ENCODE results near the gene FAM98B. TPM values are rescaled to one million over a fixed set of nuclear protein-coding genes. Genes with fewer than 3 reads are reported as not detected.

FAM98B gene
- 10 to 100 TPM; 22.0 to 26.3 TPM for total RNA-seq
- 1 to 10 TPM; 3.3 TPM for polyA plus RNA-seq

DNA sequence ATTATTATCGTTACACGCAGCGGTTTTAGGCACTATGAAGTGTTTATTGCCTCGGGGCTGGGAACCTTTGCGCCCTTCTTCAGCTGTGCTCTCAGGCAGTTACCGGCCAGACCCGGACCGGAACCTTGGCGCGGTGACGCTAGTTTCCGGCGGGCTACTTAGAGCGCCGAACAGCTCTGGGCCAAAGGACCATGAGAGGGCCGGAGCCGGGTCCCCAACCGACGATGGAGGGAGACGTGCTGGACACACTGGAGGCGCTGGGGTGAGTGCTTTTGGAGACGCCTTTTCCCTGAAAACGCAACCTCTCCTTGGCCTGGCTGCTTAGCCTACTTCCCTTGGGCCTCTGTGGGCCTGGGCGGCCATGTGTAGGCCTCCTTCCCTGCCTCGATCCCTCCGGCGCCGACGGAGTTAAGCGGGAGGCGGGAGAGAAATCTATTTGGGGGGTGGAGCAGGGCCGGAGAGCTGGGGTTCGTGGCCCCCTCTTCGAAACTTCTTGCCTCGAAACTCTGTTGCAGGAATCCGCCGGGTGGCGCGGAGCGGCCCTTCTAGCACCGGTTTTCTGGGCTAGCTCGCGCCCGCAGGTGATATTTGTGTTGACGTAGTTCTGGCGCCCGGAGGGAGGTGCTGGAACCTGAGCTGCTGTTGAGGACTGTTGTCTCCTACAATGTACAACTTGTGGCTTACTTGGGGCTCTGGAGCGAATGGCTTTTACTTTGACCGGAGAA is at the start of gene FAM98B:
Gene FAM98B, plus strand, starts transcription at position 157 of the 725 bp plus-strand sequence. Its CDS starts 35 bp downstream, at position 192.
- H3K4me1 Mint-ChIP-seq, result peaks cover 26 to 39% (median 32%) of the 10 kb centered on the region in 4 donors
- H3K4me1 ChIP-seq (ENCODE audit: insufficient read depth, low read length), result peaks cover 23% of the 10 kb centered on the region
- peaks cover 8% of the 10 kb centered on the region in 2 donors for H3K36me3 Mint-ChIP-seq
- CTCF ChIA-PET (ENCODE audit: partially characterized antibody), result interaction anchor here (1.0 to 3.6 kb wide), 17 partner anchors 10 to 1930 kb away, joined by 3 to 52 read pairs (median 9); partner anchors contain the start of gene RASGRP1
- no peaks in the 10 kb centered on the region for H3K9me3 ChIP-seq (ENCODE audit: control insufficient read depth in 1 of 2, low read length in 2 of 2)
- no peaks in the 10 kb centered on the region for H3K27me3 ChIP-seq (ENCODE audit: insufficient read depth, low read length)
- H3K9me3 Mint-ChIP-seq, result no peaks in the 10 kb centered on the region
- H3K27ac Mint-ChIP-seq, result peak within 1 kb of the TSS; percentile 94 to 98 (median 96)
- intact Hi-C loops (cut with micrococcal nuclease), result loop anchor here (1.0 to 10.0 kb wide), 3 partner anchors 19 to 1928 kb away; partner anchors contain the start of genes FSIP1 and KNSTRN
- POLR2A ChIA-PET (ENCODE audit: partially characterized antibody), result interaction anchor here (0.6 to 2.9 kb wide), 26 partner anchors 10 to 1328 kb away, joined by 3 to 31 read pairs (median 4); partner anchors contain the start of genes FSIP1 and RASGRP1
- peak within 1 kb of the TSS; percentile 88 to 95 for H3K4me3 ChIP-seq (ENCODE audit: low read length in 2 of 2)
- H3K27ac ChIP-seq (ENCODE audit: low read depth, low read length), result peak within 1 kb of the TSS; percentile 74
- peak within 1 kb of the TSS; percentile 95 to 99 (median 97) for H3K4me3 Mint-ChIP-seq
- peak; percentile 80 to 88 (median 84) for DNase-seq
- no peaks in the 10 kb centered on the region for H3K27me3 Mint-ChIP-seq
- no peaks in the 10 kb centered on the region for H3K36me3 ChIP-seq (ENCODE audit: insufficient read depth, low read length)

DNA sequence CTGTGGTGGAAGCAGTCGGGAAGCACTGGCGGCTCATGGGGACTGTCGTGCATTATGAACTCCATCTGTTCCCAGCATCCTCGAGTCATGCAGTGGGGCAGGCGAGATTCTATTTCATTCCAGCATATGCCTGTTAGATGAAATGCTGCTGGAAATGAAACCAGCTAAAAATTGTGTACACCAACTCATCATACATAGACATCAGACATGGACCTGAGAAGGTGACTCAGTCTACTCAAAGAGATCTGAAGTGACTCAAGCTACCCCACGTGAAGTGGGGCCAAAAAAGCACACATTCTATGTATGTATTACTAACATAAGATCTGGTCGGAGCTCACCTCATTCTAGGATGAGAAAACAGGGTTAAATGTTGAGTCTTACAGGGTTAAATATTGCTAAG is 47.5 kb upstream of the FAM98B start:
- no peak overlapping the region for H3K27ac Mint-ChIP-seq
- peaks cover 0 to 5% (median 0%) of the 10 kb centered on the region in 8 donors for H3K9me3 Mint-ChIP-seq
- ChIA-PET POLR2A (ENCODE audit: partially characterized antibody) (no interaction called here), CTCF (ENCODE audit: partially characterized antibody) (no interaction called here)
- Histone ChIP-seq H3K27me3 (ENCODE audit: insufficient read depth, low read length) (no peaks in the 10 kb centered on the region), H3K27ac (ENCODE audit: low read depth, low read length) (no peak overlapping the region), H3K36me3 (ENCODE audit: insufficient read depth, low read length) (no peaks in the 10 kb centered on the region), H3K4me1 (ENCODE audit: insufficient read depth, low read length) (no peaks in the 10 kb centered on the region), H3K4me3 (ENCODE audit: low read length in 2 of 2) (no peak overlapping the region), H3K9me3 (ENCODE audit: control insufficient read depth in 1 of 2, low read length in 2 of 2) (no peaks in the 10 kb centered on the region)
- no peak overlapping the region for H3K4me3 Mint-ChIP-seq
- H3K36me3 Mint-ChIP-seq, result no peaks in the 10 kb centered on the region
- H3K4me1 Mint-ChIP-seq, result no peaks in the 10 kb centered on the region
- DNase-seq, result no peak
- H3K27me3 Mint-ChIP-seq, result peaks cover 21 to 23% of the 10 kb centered on the region in 2 donors
- intact Hi-C loops (cut with micrococcal nuclease), result no loop called here

DNA sequence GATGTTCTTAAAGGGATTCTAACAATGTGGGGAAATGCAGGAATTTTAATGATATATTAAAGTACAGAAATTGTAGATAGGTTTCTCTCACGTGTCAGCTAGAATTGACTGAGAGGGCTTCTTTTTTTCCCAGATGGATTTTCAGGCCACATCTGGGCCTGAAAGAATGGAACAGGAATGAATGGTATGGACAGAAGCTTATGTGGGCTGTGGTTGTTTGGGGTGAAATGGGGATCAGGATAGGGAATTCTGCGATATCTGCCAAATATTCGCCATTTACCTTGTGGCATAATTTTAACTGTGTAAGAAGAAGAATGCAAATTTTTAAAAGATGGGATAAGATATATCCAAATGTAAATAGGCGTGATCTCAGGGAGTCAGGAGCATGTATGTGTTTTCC is 45.4 kb upstream of the FAM98B start:
- ChIA-PET CTCF (ENCODE audit: partially characterized antibody) (no interaction called here), POLR2A (ENCODE audit: partially characterized antibody) (no interaction called here)
- H3K36me3 Mint-ChIP-seq, result no peaks in the 10 kb centered on the region

DNA sequence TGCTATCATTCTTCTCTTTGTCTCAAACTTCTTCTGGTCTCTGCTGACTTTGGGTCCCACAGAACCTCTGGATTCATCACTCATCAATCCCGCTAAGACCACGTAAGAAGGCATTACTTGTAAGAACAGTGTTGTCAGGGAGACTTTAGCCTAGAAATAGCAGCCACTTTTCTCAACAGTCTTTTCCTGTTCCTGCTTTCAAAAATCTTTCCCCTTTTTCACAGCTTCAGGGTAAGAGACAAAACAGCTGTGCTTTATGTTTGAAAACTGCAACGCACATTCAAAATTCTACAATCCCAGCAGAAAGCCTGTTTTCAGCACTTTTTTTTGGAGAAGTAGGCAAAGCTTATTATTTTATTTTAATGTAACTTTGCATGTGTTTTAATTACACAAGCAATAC is 42.0 kb upstream of the FAM98B start:
- Mint-ChIP-seq H3K27me3 (peaks cover 31 to 36% of the 10 kb centered on the region in 2 donors), H3K4me1 (no peaks in the 10 kb centered on the region), H3K9me3 (no peaks in the 10 kb centered on the region), H3K27ac (no peak overlapping the region), H3K4me3 (no peak overlapping the region), H3K36me3 (no peaks in the 10 kb centered on the region)
- Histone ChIP-seq H3K4me1 (ENCODE audit: insufficient read depth, low read length) (no peaks in the 10 kb centered on the region), H3K27me3 (ENCODE audit: insufficient read depth, low read length) (peaks cover 6% of the 10 kb centered on the region), H3K4me3 (ENCODE audit: low read length in 2 of 2) (no peak overlapping the region), H3K9me3 (ENCODE audit: control insufficient read depth in 1 of 2, low read length in 2 of 2) (no peaks in the 10 kb centered on the region), H3K27ac (ENCODE audit: low read depth, low read length) (no peak overlapping the region), H3K36me3 (ENCODE audit: insufficient read depth, low read length) (no peaks in the 10 kb centered on the region)
- no peak for DNase-seq
- ChIA-PET CTCF (ENCODE audit: partially characterized antibody) (interaction anchor here (1.7 kb wide), 1 partner anchor 9 kb away, joined by 4 read pairs; no protein-coding TSS in a partner anchor), POLR2A (ENCODE audit: partially characterized antibody) (no interaction called here)
- intact Hi-C loops (cut with micrococcal nuclease), result no loop called here

More for the DNA sequence above, 45.4 kb upstream of the FAM98B start:
- H3K4me3 Mint-ChIP-seq, result no peak overlapping the region
- no peak overlapping the region for H3K27ac Mint-ChIP-seq
- peaks cover 0 to 1% (median 0%) of the 10 kb centered on the region in 8 donors for H3K9me3 Mint-ChIP-seq
- H3K4me1 Mint-ChIP-seq, result no peaks in the 10 kb centered on the region
- H3K27me3 ChIP-seq (ENCODE audit: insufficient read depth, low read length), result no peaks in the 10 kb centered on the region
- intact Hi-C loops (cut with micrococcal nuclease), result no loop called here
- no peak for DNase-seq
- H3K4me1 ChIP-seq (ENCODE audit: insufficient read depth, low read length), result no peaks in the 10 kb centered on the region
- no peak overlapping the region for H3K27ac ChIP-seq (ENCODE audit: low read depth, low read length)
- peaks cover 15 to 23% of the 10 kb centered on the region in 2 donors for H3K27me3 Mint-ChIP-seq
- no peaks in the 10 kb centered on the region for H3K9me3 ChIP-seq (ENCODE audit: control insufficient read depth in 1 of 2, low read length in 2 of 2)
- no peak overlapping the region for H3K4me3 ChIP-seq (ENCODE audit: low read length in 2 of 2)
- H3K36me3 ChIP-seq (ENCODE audit: insufficient read depth, low read length), result no peaks in the 10 kb centered on the region

DNA sequence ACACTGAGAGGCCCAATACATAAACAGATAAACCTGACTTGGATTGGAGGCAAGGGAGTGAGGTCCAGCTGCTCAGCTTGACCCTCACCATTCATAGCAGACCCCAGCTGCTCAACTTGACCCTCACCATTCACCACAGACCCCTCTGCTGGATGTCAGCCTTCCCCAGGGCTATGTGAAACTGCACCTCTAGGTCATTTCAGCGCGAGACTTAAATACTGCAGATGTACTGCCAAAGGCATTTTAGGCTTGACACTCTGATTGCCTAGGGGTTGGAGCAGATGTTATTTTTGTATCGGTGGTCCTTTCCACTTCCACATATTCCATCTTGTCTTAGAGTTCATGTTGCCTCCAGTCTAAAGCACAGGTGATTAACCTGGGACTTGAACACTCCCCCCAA is 41.5 kb upstream of the FAM98B start:
- no peaks in the 10 kb centered on the region for H3K9me3 Mint-ChIP-seq
- no peaks in the 10 kb centered on the region for H3K36me3 ChIP-seq (ENCODE audit: insufficient read depth, low read length)
- POLR2A ChIA-PET (ENCODE audit: partially characterized antibody), result no interaction called here
- peaks cover 34 to 40% of the 10 kb centered on the region in 2 donors for H3K27me3 Mint-ChIP-seq
- DNase-seq, result no peak
- H3K4me1 Mint-ChIP-seq, result no peaks in the 10 kb centered on the region
- CTCF ChIA-PET (ENCODE audit: partially characterized antibody), result interaction anchor here (1.7 kb wide), 1 partner anchor 8 kb away, joined by 4 read pairs; no protein-coding TSS in a partner anchor
- H3K27ac ChIP-seq (ENCODE audit: low read depth, low read length), result no peak overlapping the region
- H3K27ac Mint-ChIP-seq, result no peak overlapping the region
- intact Hi-C loops (cut with micrococcal nuclease), result no loop called here
- H3K36me3 Mint-ChIP-seq, result no peaks in the 10 kb centered on the region
- H3K9me3 ChIP-seq (ENCODE audit: control insufficient read depth in 1 of 2, low read length in 2 of 2), result no peaks in the 10 kb centered on the region
- H3K4me1 ChIP-seq (ENCODE audit: insufficient read depth, low read length), result no peaks in the 10 kb centered on the region
- H3K4me3 ChIP-seq (ENCODE audit: low read length in 2 of 2), result no peak overlapping the region
- H3K27me3 ChIP-seq (ENCODE audit: insufficient read depth, low read length), result peaks cover 9% of the 10 kb centered on the region
- no peak overlapping the region for H3K4me3 Mint-ChIP-seq

DNA sequence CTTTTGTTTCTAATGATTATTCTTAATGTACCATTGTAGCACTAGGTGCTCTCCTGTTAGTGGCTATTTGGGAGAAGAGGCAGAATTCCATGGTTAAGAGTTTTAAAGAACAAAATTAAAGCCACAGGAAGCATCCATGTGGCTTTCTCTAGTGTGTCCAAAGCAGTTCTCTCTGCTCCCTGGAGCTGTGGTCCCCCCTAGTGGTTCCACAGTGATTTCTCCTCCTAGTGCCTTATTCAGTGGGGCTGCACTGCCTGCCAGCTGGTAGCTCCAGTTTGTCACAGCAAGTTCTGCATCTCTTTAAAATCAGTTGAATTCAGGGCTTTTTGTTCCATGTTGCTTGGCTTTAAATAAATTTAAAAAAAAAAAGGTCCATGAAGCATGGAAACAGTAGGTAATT is 39.6 kb upstream of the FAM98B start:
- Histone ChIP-seq H3K27ac (ENCODE audit: low read depth, low read length) (no peak overlapping the region), H3K27me3 (ENCODE audit: insufficient read depth, low read length) (peaks cover 9% of the 10 kb centered on the region), H3K36me3 (ENCODE audit: insufficient read depth, low read length) (no peaks in the 10 kb centered on the region), H3K4me3 (ENCODE audit: low read length in 2 of 2) (no peak overlapping the region), H3K4me1 (ENCODE audit: insufficient read depth, low read length) (no peaks in the 10 kb centered on the region), H3K9me3 (ENCODE audit: control insufficient read depth in 1 of 2, low read length in 2 of 2) (no peaks in the 10 kb centered on the region)
- H3K36me3 Mint-ChIP-seq, result no peaks in the 10 kb centered on the region
- no peak for DNase-seq
- CTCF ChIA-PET (ENCODE audit: partially characterized antibody), result no interaction called here
- no peaks in the 10 kb centered on the region for H3K9me3 Mint-ChIP-seq
- POLR2A ChIA-PET (ENCODE audit: partially characterized antibody), result no interaction called here
- no peak overlapping the region for H3K4me3 Mint-ChIP-seq
- intact Hi-C loops (cut with micrococcal nuclease), result no loop called here
- peaks cover 39 to 40% of the 10 kb centered on the region in 2 donors for H3K27me3 Mint-ChIP-seq
- H3K4me1 Mint-ChIP-seq, result no peaks in the 10 kb centered on the region
- H3K27ac Mint-ChIP-seq, result no peak overlapping the region

DNA sequence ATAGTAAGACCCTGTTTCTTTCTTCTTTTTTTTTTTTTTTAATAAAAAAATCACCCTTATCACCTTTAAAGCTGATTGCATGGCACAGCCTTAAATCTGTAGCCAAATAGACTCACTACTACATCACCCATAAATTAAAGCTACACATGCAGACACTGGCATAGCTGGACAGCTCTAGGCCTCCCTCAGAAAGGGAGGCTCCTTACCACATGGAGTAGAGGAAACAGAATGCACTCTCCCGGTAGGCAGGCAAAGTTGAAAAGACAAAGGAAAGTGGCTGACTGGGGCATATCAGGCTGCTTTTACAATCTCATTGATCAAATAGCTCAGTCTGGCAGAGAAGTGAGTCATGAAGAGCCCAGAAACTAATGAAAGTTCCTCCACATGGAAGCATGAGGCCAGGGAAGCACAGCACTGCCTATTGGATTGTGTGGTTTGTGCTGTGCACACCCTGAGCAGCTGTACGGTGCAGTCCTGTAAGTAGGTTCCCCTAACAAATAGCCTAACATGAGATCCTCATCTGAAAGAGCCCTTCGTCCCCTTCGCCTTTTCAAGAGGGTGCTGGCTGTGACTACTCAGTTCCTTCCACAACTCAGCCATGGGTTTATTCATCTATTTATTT is 32.7 kb upstream of the FAM98B start:
- CTCF ChIA-PET (ENCODE audit: partially characterized antibody), result interaction anchor here (1.2 to 2.7 kb wide), 3 partner anchors 9 to 19 kb away, joined by 3 to 9 read pairs (median 4); no protein-coding TSS in a partner anchor
- no peaks in the 10 kb centered on the region for H3K4me1 Mint-ChIP-seq
- no peak overlapping the region for H3K4me3 ChIP-seq (ENCODE audit: low read length in 2 of 2)
- H3K4me3 Mint-ChIP-seq, result no peak overlapping the region
- no peaks in the 10 kb centered on the region for H3K36me3 ChIP-seq (ENCODE audit: insufficient read depth, low read length)
- no peaks in the 10 kb centered on the region for H3K9me3 ChIP-seq (ENCODE audit: control insufficient read depth in 1 of 2, low read length in 2 of 2)
- peaks cover 25 to 28% of the 10 kb centered on the region in 2 donors for H3K27me3 Mint-ChIP-seq
- no peak overlapping the region for H3K27ac ChIP-seq (ENCODE audit: low read depth, low read length)
- intact Hi-C loops (cut with micrococcal nuclease), result no loop called here
- DNase-seq, result no peak
- peaks cover 4% of the 10 kb centered on the region for H3K27me3 ChIP-seq (ENCODE audit: insufficient read depth, low read length)
- H3K36me3 Mint-ChIP-seq, result no peaks in the 10 kb centered on the region
- peak overlapping the region in 1 of 7 donors; percentile 54 for H3K27ac Mint-ChIP-seq
- peaks cover 0 to 2% (median 0%) of the 10 kb centered on the region in 8 donors for H3K9me3 Mint-ChIP-seq
- POLR2A ChIA-PET (ENCODE audit: partially characterized antibody), result no interaction called here
- H3K4me1 ChIP-seq (ENCODE audit: insufficient read depth, low read length), result no peaks in the 10 kb centered on the region
